Measurements from ENCODE around the gene ACTRT2.

DNA sequence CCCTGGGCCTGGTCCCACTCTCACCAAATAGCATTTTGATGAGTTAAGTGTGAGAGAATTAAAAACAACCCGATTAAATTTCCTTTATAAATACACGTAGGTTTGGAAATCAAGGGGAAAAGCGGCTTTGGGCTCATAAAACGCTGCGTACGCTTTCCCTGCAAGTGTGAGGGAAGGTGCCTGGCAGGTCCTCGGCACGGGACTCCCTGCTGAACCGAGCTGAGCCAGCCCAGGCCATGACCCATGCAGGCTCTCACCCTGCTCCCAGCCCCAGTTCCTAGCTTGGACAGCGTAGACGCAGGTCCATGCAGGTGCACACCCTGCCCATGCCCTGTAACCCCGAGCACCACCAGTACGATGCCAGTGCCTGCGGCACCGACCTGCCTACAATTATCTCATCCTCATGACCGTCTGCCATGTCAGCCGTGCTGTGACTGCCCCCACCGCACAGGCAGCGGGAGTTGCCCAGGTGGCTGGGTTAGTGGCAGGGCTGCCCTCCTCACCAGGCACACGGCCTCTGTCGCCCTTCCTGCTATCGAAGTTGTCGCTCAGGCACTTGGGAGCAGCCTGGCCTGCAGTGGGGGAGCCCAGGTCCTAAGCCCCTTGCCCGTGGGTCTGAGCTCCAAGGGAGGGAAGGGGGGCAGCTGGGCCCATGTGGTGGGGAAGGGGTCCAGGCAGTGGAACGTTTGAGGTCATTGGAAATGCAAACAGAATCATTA lies 41.0 kb upstream of the ACTRT2 start:
- TF ChIP-seq, protein P1, sequence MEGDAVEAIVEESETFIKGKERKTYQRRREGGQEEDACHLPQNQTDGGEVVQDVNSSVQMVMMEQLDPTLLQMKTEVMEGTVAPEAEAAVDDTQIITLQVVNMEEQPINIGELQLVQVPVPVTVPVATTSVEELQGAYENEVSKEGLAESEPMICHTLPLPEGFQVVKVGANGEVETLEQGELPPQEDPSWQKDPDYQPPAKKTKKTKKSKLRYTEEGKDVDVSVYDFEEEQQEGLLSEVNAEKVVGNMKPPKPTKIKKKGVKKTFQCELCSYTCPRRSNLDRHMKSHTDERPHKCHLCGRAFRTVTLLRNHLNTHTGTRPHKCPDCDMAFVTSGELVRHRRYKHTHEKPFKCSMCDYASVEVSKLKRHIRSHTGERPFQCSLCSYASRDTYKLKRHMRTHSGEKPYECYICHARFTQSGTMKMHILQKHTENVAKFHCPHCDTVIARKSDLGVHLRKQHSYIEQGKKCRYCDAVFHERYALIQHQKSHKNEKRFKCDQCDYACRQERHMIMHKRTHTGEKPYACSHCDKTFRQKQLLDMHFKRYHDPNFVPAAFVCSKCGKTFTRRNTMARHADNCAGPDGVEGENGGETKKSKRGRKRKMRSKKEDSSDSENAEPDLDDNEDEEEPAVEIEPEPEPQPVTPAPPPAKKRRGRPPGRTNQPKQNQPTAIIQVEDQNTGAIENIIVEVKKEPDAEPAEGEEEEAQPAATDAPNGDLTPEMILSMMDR (conservative IDR thresholded peaks at IDR 0.05 in 1 of 2, IDR thresholded peaks at IDR 0.05 in 1 of 2; ENCODE audit: extremely low read depth in 1 of 2, insufficient read depth in 1 of 2, low read depth in 1 of 2, low read length in 2 of 2), result no peak
- TF ChIP-seq EZH2 (IDR thresholded peaks at IDR 0.05; ENCODE audit: borderline replicate concordance, low read length), result no peak
